Right atrium auricular region (tissue), 2 donors: ENCODE data around the gene CXCR6. TPM values are rescaled to one million over a fixed set of nuclear protein-coding genes. Genes with fewer than 3 reads are reported as not detected.

Experiments
- DNase-seq: peaks from one replicate; pipeline ENCODE4 v3.0.0-alpha.2; 2019; ENCODE audit warnings: low spot score
- H3K27ac ChIP-seq, 2 donors: fragments of 200-600 bp; sonication (generic); 1 replicate in 1 of 2; 2 replicates in 1 of 2; pipeline ENCODE4 v1.5.1; 2016 to 2019
- H3K27me3 ChIP-seq, 2 donors: fragments of 200-600 bp; sonication (generic); one replicate each; pipeline versions ENCODE4 v1.5.1 to v1.6.0; 2017 to 2019
- H3K36me3 ChIP-seq: fragments of 200-600 bp; sonication (generic); one replicate; pipeline ENCODE4 v1.5.1; 2016
- H3K4me1 ChIP-seq, 2 donors: fragments of 200-600 bp; sonication (generic); one replicate each; pipeline versions ENCODE4 v1.5.1 to v1.6.0; 2017 to 2019
- H3K4me3 ChIP-seq, 2 donors: fragments of 200-600 bp; sonication (generic); 1 replicate in 1 of 2; 2 replicates in 1 of 2; pipeline ENCODE4 v1.5.1; 2017 to 2019; ENCODE audit warnings: mild to moderate bottlenecking in 1 of 2, moderate library complexity in 1 of 2
- H3K9me3 ChIP-seq, 2 donors: fragments of 200-600 bp; sonication (generic); one replicate each; pipeline ENCODE4 v1.5.1; 2019
- total RNA-seq, 2 donors: library from RNA; depleted of rRNA; stranded (reverse); fragments of >200 nt; gene quantifications; one replicate each; pipeline ENCODE4 v1.1.0, GENCODE V29; 2016
- TF ChIP-seq, protein P1 (sequence below), 2 donors: fragments of 200-600 bp; sonication (generic); IDR thresholded peaks; one replicate each; pipeline ENCODE4 v1.5.1; 2019; ENCODE audit warnings: antibody characterized with exemption in 2 of 2

The CXCR6 gene
- total RNA-seq, result 1 to 10 TPM in 1 of 2 donors, not detected in 1; 1.2 TPM

DNA sequence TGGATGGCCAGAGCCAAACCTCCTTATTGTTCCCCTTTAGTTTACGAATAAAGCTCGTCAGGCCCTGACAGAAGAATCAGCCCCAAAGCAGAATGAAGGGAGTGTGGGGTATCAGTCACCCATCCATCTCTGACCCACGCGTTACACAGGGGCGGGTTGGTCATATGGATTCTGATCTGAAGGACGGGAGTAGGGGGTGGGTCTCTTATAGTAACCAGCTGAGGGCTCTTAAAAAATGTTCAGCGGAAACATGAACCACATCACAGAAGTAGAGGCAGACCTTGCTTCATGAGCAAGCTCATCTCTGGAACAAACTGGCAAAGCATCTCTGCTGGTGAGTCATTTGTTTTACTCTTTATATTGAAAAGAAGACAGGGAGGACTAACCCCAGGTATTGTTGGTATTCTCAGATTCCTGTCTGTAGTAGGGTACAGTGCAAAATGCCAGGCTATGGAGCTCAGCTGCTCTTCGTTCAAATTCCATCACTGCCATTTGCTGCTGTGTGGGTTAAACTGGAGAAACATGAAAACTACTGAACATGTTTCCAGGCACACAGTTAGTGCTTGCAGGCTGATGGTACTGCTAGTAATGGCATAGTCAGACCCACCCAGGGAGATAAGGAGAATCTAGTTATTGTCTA lies at the start of gene CXCR6:
Gene CXCR6 (plus strand): TSS at position 258 of the 640 bp plus-strand sequence. CDS start 3,018 bp downstream, outside the sequence.
- H3K27ac ChIP-seq, result no peak within 1 kb of the TSS
- H3K4me1 ChIP-seq, result peaks cover 0 to 21% of the 10 kb centered on the region in 2 donors
- no peaks in the 10 kb centered on the region for H3K9me3 ChIP-seq
- no peak within 1 kb of the TSS for H3K4me3 ChIP-seq
- DNase-seq, result no peak
- peaks cover 34% of the 10 kb centered on the region for H3K36me3 ChIP-seq
- H3K27me3 ChIP-seq, result no peaks in the 10 kb centered on the region
- TF ChIP-seq, protein P1, sequence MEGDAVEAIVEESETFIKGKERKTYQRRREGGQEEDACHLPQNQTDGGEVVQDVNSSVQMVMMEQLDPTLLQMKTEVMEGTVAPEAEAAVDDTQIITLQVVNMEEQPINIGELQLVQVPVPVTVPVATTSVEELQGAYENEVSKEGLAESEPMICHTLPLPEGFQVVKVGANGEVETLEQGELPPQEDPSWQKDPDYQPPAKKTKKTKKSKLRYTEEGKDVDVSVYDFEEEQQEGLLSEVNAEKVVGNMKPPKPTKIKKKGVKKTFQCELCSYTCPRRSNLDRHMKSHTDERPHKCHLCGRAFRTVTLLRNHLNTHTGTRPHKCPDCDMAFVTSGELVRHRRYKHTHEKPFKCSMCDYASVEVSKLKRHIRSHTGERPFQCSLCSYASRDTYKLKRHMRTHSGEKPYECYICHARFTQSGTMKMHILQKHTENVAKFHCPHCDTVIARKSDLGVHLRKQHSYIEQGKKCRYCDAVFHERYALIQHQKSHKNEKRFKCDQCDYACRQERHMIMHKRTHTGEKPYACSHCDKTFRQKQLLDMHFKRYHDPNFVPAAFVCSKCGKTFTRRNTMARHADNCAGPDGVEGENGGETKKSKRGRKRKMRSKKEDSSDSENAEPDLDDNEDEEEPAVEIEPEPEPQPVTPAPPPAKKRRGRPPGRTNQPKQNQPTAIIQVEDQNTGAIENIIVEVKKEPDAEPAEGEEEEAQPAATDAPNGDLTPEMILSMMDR (IDR thresholded peaks at IDR 0.05), result no peak

DNA sequence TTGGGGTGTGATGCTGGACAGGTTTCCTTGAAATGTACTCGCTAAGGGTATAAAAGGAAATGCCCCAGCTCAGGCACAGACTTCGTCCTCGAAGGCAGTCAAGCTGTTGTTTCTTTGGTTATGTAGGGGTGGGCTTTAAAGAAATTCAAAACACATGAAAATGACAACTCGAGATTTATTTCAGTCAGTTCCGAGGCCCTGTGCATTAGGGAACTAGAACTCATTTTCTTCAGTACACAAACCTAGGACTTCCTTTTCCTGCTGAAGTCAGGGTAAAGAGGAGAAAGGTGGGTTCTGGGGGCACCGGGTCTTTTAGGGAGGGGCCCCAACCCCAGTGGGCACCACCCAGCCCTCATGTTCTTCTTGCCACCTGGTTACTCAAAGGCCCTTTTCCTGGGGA lies 49.2 kb upstream of the CXCR6 start:
- no peak overlapping the region for H3K4me3 ChIP-seq
- H3K36me3 ChIP-seq, result no peaks in the 10 kb centered on the region
- H3K4me1 ChIP-seq, result no peaks in the 10 kb centered on the region
- H3K27ac ChIP-seq, result no peak overlapping the region
- no peaks in the 10 kb centered on the region for H3K9me3 ChIP-seq
- no peaks in the 10 kb centered on the region for H3K27me3 ChIP-seq
- no peak for DNase-seq
- TF ChIP-seq, protein P1 (IDR thresholded peaks at IDR 0.05), result no peak

DNA sequence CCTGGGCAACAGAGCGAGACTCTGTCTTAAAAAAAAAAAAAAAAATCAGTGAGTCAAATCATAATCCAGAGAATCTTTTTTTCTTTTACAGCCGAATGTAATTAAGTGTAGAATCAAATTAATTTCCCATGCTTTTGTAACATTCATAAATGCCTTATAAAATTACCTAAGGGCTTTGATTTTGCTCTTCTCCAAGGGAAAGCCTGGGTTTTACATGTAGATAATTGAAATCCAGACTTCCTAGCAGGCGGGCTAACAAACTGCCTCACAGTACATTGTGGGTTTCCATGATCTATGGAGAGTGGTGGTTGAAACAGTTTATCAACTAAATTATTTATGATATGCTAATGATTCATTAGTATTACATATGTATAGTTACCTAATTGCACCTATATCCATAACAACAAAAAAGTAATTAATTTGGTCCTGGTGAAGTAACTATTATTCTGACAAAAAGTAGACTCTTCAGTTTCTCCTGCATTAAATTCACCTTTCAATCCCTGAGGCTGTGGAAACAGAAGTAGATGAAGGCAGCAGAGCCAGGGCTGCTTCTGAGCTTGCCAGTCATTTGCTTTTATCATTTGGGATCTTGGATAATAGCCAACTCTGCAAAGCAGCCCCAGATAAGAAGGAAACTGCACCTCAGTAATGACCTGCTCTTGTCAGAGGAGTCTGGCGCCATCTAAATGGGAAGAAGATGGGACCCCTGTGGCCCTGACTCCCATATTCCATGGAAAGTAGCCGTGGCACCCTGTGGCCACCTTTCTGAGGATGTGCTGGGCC lies 47.4 kb upstream of the CXCR6 start:
- Histone ChIP-seq H3K27me3 (no peaks in the 10 kb centered on the region), H3K4me1 (no peaks in the 10 kb centered on the region), H3K36me3 (no peaks in the 10 kb centered on the region), H3K9me3 (no peaks in the 10 kb centered on the region), H3K27ac (no peak overlapping the region), H3K4me3 (no peak overlapping the region)
- DNase-seq, result no peak
- TF ChIP-seq, protein P1 (IDR thresholded peaks at IDR 0.05), result no peak

DNA sequence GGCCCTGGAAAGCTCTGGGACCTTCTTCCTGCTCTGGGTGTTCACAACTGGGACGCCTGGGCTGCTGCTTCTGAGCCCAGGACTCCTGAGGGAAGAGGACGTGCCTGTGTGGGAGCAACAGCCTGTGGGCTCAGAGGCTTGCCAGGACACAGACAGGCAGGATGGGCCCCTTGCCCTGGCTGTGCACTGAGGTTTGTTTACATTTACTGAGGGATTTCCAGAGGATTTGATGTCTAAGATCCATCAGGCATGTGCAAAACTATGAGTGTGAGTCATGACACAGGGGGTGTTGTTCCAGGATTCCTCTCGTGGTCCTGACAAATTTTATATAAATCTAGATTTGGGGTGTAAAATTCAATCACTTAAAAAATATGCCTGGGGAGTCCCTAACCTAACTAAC lies 46.3 kb upstream of the CXCR6 start:
- H3K27me3 ChIP-seq, result no peaks in the 10 kb centered on the region
- no peak overlapping the region for H3K27ac ChIP-seq
- no peaks in the 10 kb centered on the region for H3K4me1 ChIP-seq
- no peak for DNase-seq
- H3K36me3 ChIP-seq, result no peaks in the 10 kb centered on the region
- TF ChIP-seq, protein P1 (IDR thresholded peaks at IDR 0.05), result no peak
- no peaks in the 10 kb centered on the region for H3K9me3 ChIP-seq
- H3K4me3 ChIP-seq, result no peak overlapping the region

DNA sequence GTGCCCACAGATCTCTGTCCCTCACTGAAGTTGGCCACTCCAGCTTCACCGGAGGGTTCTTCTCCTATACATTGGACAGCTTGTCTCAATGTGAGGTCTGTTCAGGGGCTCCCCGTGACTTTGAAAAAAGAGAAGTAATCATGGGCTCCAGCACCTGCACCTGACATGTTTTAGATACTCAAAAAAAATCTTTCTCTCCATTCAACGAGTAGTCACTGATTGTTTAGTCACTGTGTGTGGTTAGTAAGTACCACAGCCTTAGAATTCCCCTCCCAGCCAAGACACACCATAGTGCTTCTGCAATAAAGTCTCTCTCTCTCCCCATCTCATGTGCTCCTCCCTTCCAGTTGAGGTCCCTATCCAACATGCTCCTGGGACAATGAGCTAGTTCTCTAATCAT lies 38.3 kb upstream of the CXCR6 start:
- TF ChIP-seq, protein P1 (IDR thresholded peaks at IDR 0.05), result no peak
- Histone ChIP-seq H3K27me3 (no peaks in the 10 kb centered on the region), H3K9me3 (no peaks in the 10 kb centered on the region), H3K4me3 (no peak overlapping the region), H3K4me1 (no peaks in the 10 kb centered on the region), H3K36me3 (no peaks in the 10 kb centered on the region), H3K27ac (no peak overlapping the region)
- DNase-seq, result no peak
